Uterus (tissue), 2 donors: ENCODE results near the gene FLT1.

Source experiments
- POLR2A ChIP-seq, 2 donors: fragments of 450-650 bp; IDR thresholded peaks; one replicate each; pipeline ENCODE4 v1.6.1; 2016; ENCODE audit warnings: antibody characterized with exemption in 2 of 2, mild to moderate bottlenecking in 1 of 2, moderate library complexity in 1 of 2
- TF ChIP-seq, protein P1 (sequence below), 4 experiments: fragments of 200-600 bp in 2 of 4; fragments of 450-650 bp in 2 of 4; sonication (generic) in 2 of 4; IDR thresholded peaks; one replicate each; pipeline ENCODE4 v1.5.1; 2016 to 2019; ENCODE audit warnings: antibody characterized with exemption in 4 of 4, mild to moderate bottlenecking in 2 of 4, moderate library complexity in 1 of 4

DNA sequence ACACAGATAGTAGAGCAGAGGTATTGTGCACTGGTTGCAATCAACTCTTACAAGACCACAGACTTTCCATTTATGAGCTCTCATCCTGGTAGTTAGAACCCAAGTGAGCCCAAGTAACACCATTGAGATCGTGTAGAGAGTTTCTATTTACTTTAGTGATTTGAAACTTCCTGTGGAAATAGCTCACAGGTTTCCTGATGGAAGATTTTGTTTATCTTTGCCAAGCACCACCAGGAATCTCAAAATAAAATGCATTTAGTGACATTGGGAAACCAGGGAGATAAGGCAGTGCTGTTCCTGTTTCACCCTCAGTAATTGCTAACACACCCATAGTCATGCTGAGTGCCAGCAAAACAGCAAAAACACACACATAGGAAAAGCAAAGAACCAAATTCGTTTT is 102.5 kb downstream of the FLT1 start:
- TF ChIP-seq, protein P1, sequence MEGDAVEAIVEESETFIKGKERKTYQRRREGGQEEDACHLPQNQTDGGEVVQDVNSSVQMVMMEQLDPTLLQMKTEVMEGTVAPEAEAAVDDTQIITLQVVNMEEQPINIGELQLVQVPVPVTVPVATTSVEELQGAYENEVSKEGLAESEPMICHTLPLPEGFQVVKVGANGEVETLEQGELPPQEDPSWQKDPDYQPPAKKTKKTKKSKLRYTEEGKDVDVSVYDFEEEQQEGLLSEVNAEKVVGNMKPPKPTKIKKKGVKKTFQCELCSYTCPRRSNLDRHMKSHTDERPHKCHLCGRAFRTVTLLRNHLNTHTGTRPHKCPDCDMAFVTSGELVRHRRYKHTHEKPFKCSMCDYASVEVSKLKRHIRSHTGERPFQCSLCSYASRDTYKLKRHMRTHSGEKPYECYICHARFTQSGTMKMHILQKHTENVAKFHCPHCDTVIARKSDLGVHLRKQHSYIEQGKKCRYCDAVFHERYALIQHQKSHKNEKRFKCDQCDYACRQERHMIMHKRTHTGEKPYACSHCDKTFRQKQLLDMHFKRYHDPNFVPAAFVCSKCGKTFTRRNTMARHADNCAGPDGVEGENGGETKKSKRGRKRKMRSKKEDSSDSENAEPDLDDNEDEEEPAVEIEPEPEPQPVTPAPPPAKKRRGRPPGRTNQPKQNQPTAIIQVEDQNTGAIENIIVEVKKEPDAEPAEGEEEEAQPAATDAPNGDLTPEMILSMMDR (IDR thresholded peaks at IDR 0.05): no peak
- TF ChIP-seq POLR2A (IDR thresholded peaks at IDR 0.05): no peak
